Kidney (tissue), 14 donors: Measurements from ENCODE around the gene CABLES2. TPM values are rescaled to one million over a fixed set of nuclear protein-coding genes. Genes with fewer than 3 reads are reported as not detected.

Experiments used
- DNase-seq, 5 donors: peaks; one replicate each; pipeline ENCODE4 v3.0.0-alpha.2; 2013 to 2020
- FAIRE-seq: peaks from 2 replicates; lab custom pipeline; 2012; peaks lifted over from hg19 to GRCh38; lab: Jason Lieb, UNC
- H3K27ac ChIP-seq, 2 donors: one replicate each; pipeline ENCODE4 v1.7.0; 2013; ENCODE audit warnings: low read depth in 2 of 2, low read length in 2 of 2, inconsistent platforms in 1 of 2
- H3K27me3 ChIP-seq: one replicate; pipeline ENCODE4 v1.7.1; 2013; ENCODE audit warnings: low read length, inconsistent platforms; ENCODE audit not compliant: control insufficient read depth, insufficient read depth
- H3K36me3 ChIP-seq, 3 donors: one replicate each; pipeline versions ENCODE4 v1.7.0 to v1.7.1; 2013; ENCODE audit warnings: low read length in 3 of 3, control low read depth in 1 of 3, inconsistent platforms in 1 of 3; ENCODE audit not compliant: insufficient read depth in 3 of 3, control insufficient read depth in 2 of 3
- H3K4me1 ChIP-seq, 3 donors: one replicate each; pipeline versions ENCODE4 v1.7.0 to v1.7.1; 2013; ENCODE audit warnings: low read length in 3 of 3, inconsistent platforms in 1 of 3, low read depth in 1 of 3; ENCODE audit not compliant: control insufficient read depth in 2 of 3, insufficient read depth in 2 of 3
- H3K4me3 ChIP-seq, 3 donors: one replicate each; pipeline versions ENCODE4 v1.7.0 to v1.8.1; 2013; ENCODE audit warnings: low read length in 3 of 3, control low read depth in 1 of 3, inconsistent platforms in 1 of 3
- H3K9ac ChIP-seq, 3 donors: one replicate each; pipeline versions ENCODE4 v1.7.0 to v1.7.1; 2013; ENCODE audit warnings: low read length in 3 of 3, control low read depth in 1 of 3, inconsistent platforms in 1 of 3
- H3K9me3 ChIP-seq, 3 donors: one replicate each; pipeline versions ENCODE4 v1.7.0 to v1.7.1; 2013; ENCODE audit warnings: low read length in 3 of 3, control low read depth in 1 of 3, inconsistent platforms in 1 of 3; ENCODE audit not compliant: control insufficient read depth in 2 of 3, insufficient read depth in 1 of 3
- CTCF ChIP-seq: IDR thresholded peaks from 3 replicates; pipeline ENCODE4 v1.5.1; 2012; ENCODE audit warnings: mild to moderate bottlenecking, moderate library complexity, borderline replicate concordance; ENCODE audit not compliant: insufficient read depth; ENCODE audit errors: extremely low read depth
- intact Hi-C: fragments of 100-400 bp; cut with DNase I; formaldehyde crosslinking; loops from one replicate; pipeline ENCODE4 v1.11.1; 2022
- polyA plus RNA-seq: library from polyadenylated mRNA; stranded (reverse); fragments of 350-450 nt; fragmentation: Illumina TruSeq; extraction: RNeasy Lipid Tissue Mini Kit (QIAGEN cat#74804); gene quantifications from one replicate; pipeline ENCODE4 v1.2.3, GENCODE V29; 2014; ENCODE audit warnings: low read depth, low replicate concordance; ENCODE audit not compliant: insufficient read depth
- total RNA-seq: library from RNA; stranded (reverse); fragmentation: NEBNext Ultra II Directional; extraction: Animal tissue kit (Norgen Biotek cat#: 25700); gene quantifications from one replicate; pipeline ENCODE4 v1.2.1, GENCODE V29; 2021
- donor health status: control.
- donor health status: control.
- donor health status: control.
- donor health status: control.
- donor health status: control.
- donor health status: DM: yes; HTN: yes; CAD: no.
- donor health status: Normal renal cell carcinoma (clear cell type).

The CABLES2 gene
- total and polyA plus RNA-seq, 2 donors from 2014 or later: 2.0 to 4.5 TPM

GRCh38 chr20:62415354-62416111 is 8.4 kb upstream of the CABLES2 start:
- no peak overlapping the region for H3K9ac ChIP-seq
- H3K36me3 ChIP-seq: no peaks in the 10 kb centered on the region
- no peak for TF ChIP-seq CTCF
- FAIRE-seq (no peak), DNase-seq (no peak)
- peaks cover 0 to under 1% (median 0%) of the 10 kb centered on the region in 3 donors for H3K4me1 ChIP-seq
- no peak overlapping the region for H3K27ac ChIP-seq
- H3K9me3 ChIP-seq: no peaks in the 10 kb centered on the region
- intact Hi-C loops: no loop called here
- no peaks in the 10 kb centered on the region for H3K27me3 ChIP-seq
- H3K4me3 ChIP-seq: no peak overlapping the region

GRCh38 chr20:62413896-62414481 is 6.9 kb upstream of the CABLES2 start:
- FAIRE-seq: no peak
- no peak for TF ChIP-seq CTCF
- H3K36me3 ChIP-seq: no peaks in the 10 kb centered on the region
- intact Hi-C loops: no loop called here
- H3K4me1 ChIP-seq: peaks cover 0 to 9% (median 7%) of the 10 kb centered on the region in 3 donors
- H3K4me3 ChIP-seq: no peak overlapping the region
- H3K27me3 ChIP-seq: no peaks in the 10 kb centered on the region
- no peak overlapping the region for H3K27ac ChIP-seq
- no peak overlapping the region for H3K9ac ChIP-seq
- no peaks in the 10 kb centered on the region for H3K9me3 ChIP-seq
- no peak for DNase-seq

GRCh38 chr20:62413025-62413570 is 6.0 kb upstream of the CABLES2 start:
- H3K36me3 ChIP-seq: no peaks in the 10 kb centered on the region
- H3K27me3 ChIP-seq: no peaks in the 10 kb centered on the region
- H3K9me3 ChIP-seq: no peaks in the 10 kb centered on the region
- FAIRE-seq (no peak), DNase-seq (no peak)
- H3K4me1 ChIP-seq: peaks cover 0 to 9% (median 7%) of the 10 kb centered on the region in 3 donors
- no peak overlapping the region for H3K9ac ChIP-seq
- H3K27ac ChIP-seq: no peak overlapping the region
- no peak for TF ChIP-seq CTCF
- no peak overlapping the region for H3K4me3 ChIP-seq
- intact Hi-C loops: no loop called here
